ENCODE measurements around the gene GXYLT1.
"Not testable (repeated sequence)": the region's sequence is repeated elsewhere in the genome, so short reads cannot be mapped to it uniquely, and the experiment has no call there.

GXYLT1 gene, protein sequence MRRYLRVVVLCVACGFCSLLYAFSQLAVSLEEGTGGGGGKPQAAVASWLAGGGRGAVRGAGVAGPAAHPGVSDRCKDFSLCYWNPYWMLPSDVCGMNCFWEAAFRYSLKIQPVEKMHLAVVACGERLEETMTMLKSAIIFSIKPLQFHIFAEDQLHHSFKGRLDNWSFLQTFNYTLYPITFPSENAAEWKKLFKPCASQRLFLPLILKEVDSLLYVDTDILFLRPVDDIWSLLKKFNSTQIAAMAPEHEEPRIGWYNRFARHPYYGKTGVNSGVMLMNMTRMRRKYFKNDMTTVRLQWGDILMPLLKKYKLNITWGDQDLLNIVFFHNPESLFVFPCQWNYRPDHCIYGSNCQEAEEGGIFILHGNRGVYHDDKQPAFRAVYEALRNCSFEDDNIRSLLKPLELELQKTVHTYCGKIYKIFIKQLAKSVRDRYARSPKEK

DNA sequence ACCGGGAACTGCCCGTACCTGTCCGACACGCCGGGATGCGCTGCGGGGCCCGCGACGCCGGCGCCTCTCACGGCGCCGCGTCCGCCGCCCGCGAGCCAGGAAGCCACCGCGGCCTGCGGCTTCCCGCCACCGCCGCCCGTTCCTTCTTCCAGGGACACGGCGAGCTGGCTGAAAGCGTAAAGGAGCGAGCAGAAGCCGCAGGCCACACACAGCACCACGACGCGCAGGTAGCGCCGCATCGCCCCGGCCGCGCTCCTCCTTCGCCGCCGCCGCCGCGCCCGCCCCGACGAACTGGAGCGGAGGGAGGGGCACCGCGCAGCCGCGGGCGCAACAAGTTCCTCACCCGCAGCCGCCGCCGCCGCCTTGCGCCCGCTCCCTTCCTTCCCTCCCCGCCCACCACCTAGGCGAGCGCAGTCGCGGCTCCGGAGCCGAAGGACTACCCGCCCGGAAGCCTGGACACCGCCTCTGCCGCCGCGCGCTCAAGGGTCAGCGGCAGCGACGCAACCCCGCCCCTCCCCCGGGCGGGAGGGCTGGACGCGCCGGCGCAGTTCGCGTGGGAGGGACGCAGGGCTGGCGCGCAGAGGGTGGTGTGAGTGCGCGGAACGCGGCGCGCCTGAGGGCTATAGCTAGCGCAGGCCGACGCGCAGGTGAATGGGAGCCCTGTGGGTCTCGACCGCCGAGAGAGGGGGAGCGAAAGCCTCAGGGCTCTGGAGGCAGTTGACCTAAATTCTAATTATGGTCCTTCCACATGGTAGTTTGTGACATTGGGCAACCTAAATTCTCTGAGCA lies at the start of gene GXYLT1:
GXYLT1 (minus strand) TSS at position 467 of the 789 bp plus-strand sequence; CDS start at position 239, 228 bp downstream.
- DNase-seq: peak; percentile 93

- no peak for DNase-seq
Observed at GRCh38 chr12:42192686-42193085, 48.0 kb upstream of the GXYLT1 start.

DNA sequence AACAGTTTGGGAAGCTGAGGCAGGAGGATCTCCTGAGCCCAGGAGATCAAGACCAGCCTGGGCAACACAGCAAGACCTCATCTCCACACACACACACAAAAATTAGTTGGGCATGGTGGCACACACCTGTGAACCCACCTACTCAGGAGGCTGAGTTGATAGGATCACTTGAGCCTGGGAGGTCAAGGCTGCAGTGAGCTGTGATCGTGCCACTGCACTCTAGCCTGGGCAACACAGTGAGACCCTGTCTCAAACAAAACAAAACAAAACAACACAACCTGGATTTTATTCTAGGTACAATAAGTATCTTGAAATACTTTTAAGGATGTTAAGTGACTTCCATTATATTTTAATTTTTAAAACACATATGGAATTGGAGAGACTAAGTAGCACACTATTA lies 47.6 kb upstream of the GXYLT1 start:
- DNase-seq: no peak

DNA sequence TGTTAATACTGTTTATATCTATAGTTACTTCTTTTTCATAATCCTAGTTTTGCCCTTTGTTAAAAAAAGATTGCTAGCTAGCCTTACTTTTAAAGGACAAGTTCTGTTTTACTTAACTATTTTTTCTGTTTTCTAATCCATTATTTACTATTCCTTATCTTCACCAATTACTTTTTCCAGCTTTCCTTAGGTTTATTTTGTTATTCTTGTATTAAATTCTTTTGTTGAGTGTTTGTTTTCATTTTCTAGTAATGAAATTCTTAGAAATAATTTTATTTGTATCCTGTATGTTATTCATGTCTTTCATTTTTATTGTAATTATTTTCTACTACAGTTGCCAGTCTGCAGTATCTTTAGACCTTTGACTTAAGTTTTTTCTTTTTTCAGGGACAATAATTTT lies 45.7 kb upstream of the GXYLT1 start:
- no peak for DNase-seq

- not testable (repeated sequence) for DNase-seq
Observed at GRCh38 chr12:42188275-42188674, 43.6 kb upstream of the GXYLT1 start.

DNA sequence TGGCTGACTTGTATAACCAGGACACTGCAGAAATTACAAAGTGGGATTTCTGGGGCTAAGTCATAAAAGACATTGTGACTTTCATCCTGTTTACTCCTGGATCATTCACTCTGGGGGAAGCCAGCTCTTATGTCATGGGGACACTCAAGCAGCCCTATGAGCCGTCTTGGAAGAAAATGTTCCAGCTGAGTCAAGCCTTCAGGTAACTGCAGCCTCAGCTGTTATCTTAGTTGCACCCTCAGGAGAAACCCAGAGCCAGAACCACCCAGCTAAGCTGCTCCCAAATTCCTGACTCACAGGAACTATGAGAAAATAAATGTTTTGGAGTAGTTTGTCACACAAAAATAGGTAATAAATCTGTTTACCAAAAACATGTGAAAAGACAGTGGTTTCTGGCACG lies 43.1 kb upstream of the GXYLT1 start:
- DNase-seq: no peak

DNA sequence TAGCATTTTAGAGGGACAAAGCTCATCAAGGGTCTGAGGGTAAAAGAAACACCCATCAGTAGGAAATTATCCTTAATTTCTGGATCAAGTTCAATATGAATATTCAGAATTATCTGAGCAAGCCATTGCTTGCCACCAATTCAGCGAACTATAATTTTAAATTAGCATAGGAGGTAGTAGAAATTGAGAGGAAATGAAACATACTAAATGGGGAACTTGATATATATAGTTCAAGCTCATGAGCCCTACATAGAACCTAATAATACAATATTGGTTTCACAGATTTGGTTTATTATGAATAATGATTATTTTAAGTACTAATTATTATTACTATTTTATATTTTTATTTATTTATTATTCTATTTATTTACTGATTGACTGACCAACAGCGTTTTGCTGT lies 42.1 kb upstream of the GXYLT1 start:
- DNase-seq: no peak

DNA sequence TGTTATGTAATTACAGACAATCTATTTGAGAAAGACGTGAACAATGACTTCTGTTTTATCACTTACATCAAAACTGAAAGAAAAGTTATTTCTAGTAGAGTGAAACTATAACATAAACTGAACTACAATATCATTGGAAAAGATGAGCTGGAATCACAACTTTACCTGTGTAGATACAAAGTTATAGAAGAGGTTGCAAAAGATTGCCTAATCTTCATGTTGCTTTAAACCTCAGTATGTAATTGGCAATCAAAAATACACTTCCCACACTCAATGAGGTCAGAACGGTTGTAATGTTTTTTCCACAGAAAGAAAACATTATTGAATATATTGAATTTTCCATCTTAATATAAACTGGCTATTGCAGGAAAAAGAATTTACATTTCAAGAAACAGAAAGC lies 37.7 kb upstream of the GXYLT1 start:
- no peak for DNase-seq

DNA sequence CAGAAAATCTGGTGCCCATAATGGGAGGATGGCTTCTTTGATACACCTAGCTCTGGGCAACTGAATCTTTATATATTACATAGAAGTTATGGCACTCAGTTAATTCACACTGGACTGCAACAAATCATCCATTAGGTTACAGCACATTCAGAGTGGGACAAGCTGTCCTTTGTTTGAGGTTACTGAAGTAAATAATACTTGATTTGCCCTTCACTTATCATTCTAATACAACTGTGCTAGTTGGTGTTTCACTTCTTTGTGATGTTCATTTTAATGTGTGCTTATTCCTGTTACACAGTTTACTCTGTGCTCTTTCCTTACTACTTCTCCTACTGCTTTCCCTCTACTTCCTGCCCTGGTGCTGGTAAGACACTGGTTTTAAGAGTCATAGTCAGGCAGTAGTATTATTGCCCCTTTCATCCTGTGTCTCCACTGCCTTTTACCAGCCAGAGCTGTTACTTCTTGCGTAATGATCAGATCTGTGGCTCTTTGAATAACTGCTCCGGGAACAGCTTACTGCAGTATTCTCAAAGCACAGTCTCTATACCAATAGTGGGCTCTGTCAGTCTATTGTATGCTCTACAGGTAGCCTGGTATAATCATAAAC lies 36.4 kb upstream of the GXYLT1 start:
- no peak for DNase-seq

GRCh38 chr12:42178101-42178500 lies 33.4 kb upstream of the GXYLT1 start:
- no peak for DNase-seq

DNA sequence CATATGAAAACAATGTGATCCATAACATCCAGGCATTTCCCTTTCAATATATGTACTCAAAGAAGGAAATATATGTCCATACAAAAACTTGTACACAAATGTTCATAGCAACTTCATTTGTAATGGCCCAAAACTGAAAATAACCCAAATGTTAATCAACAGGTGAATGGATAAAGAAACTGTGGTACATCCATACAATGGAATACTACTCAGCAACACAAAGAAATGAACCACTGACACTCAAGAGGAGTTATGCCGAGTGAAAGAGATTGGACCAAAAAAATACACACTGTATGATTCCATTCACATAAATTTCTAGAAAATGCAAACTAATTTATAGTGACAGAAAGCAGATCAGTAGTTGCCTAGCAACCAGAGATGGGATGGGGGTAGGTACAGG lies 30.3 kb upstream of the GXYLT1 start:
- DNase-seq: no peak

GRCh38 chr12:42173961-42174521 lies 29.4 kb upstream of the GXYLT1 start:
- no peak for DNase-seq

DNA sequence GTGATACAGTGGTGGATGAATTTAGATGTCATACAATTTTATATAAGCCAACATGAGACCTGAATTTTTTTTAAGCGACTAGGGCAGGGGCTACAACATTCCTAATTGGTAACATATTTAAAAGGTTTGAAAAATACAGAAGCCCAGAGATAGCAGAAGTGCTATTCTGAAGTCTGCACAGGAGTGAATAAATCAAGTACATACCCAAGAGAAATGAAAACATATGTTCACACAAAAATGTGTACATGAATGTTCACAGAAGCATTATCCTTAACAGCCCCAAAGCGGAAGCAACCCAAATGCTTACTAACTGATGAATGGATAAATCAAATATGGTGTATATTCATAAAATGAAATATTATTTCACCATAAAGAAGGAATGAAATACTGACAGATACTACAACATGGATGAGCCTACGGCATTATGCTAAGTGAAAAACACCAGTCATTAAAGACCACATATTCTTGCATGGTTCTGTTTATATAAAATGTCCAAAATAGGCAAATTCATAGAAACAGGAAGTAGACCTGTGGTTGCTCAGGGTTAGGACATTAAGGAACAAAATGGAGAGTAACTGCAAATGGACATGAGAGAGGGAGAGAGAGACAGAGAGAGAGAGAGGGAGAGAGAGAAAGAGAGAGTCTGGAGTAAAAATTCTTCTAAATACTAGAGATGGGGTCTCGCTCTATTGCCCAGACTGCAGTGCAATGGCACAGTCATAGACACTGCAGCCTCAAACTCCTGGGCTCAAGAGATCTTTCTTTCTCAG lies 28.0 kb upstream of the GXYLT1 start:
- DNase-seq: no peak

- no peak for DNase-seq
Observed at GRCh38 chr12:42167711-42168110, 23.0 kb upstream of the GXYLT1 start.

GRCh38 chr12:42166501-42166900 lies 21.8 kb upstream of the GXYLT1 start:
- no peak for DNase-seq

GRCh38 chr12:42163913-42164312 lies 19.2 kb upstream of the GXYLT1 start:
- no peak for DNase-seq

GRCh38 chr12:42162965-42163364 lies 18.3 kb upstream of the GXYLT1 start:
- no peak for DNase-seq

GRCh38 chr12:42162193-42162592 lies 17.5 kb upstream of the GXYLT1 start:
- no peak for DNase-seq

- DNase-seq: no peak
Observed at GRCh38 chr12:42161529-42161928, 16.9 kb upstream of the GXYLT1 start.

DNA sequence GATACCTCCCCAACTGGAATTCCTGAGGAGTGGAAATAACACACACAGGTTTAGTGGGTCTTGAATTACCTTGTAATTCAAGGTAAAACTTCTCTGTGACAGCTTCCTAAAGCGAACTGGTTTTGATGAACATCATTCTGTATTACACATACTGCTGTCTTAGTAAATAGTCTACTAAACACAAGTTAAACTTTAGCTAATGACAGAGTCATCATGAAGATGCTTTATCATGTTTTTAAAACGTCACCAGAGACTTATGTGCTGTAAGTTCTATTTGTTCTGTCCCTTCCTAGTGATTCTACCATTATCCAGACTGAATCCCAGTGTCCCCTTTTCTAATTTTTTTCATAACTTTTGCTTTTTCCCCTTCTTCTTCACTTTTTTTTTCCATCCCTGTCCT lies 11.6 kb upstream of the GXYLT1 start:
- no peak for DNase-seq

GRCh38 chr12:42145552-42146215 lies 1.0 kb upstream of the GXYLT1 start:
- DNase-seq: no peak

GRCh38 chr12:42145197-42145549 lies 499 bp upstream of the GXYLT1 start:
- no peak for DNase-seq
